ENCODE results near the gene CNKSR3.

CNKSR3 gene

DNA sequence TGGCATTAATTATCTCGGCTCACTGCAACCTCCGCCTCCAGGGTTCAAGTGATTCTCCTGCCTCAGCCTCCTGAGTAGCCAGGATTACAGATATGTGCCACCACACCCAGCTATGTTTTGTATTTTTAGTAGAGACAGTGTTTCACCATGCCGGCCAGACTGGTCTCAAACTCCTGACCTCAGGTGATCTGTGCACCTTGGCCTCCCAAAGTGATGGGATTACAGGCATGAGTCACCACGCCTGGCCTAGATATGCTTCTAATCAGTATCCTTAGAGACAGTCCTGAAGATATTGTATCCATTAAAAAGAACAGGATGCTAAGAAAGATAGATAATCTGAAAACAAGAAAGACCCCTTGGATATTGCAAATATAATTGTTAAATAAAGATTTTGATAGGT, 150.8 kb downstream of the CNKSR3 start:
- no peak for DNase-seq (ENCODE audit: low read depth)
- no peak for TF ChIP-seq CTCF (IDR thresholded peaks at IDR 0.05; ENCODE audit: insufficient read depth, low read depth, low read length, missing control alignments)
- no peak overlapping the region for H3K4me3 ChIP-seq (ENCODE audit: low read length)

DNA sequence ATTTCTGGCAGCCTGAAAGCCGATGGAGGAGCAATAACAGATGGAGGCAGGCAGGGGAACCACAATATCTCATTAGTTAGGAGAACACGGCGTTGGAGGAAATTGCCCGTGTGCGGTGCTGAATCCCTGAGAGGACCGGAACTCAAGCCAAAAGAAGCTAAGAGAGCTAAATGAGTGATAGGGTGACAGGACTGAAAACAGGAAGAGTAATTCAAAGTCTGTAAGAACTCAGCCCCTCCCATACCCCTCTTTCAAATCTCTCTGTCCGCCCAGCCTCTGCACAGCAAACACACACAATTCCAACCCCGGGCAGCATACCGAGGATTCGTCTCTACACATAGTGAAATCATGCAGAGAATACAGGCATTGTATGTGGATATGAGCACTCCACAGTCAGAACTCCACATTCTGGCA, 151.3 kb downstream of the CNKSR3 start:
- H3K4me3 ChIP-seq (ENCODE audit: low read length), result no peak overlapping the region
- no peak for TF ChIP-seq CTCF (IDR thresholded peaks at IDR 0.05; ENCODE audit: insufficient read depth, low read depth, low read length, missing control alignments)
- DNase-seq (ENCODE audit: low read depth), result no peak

DNA sequence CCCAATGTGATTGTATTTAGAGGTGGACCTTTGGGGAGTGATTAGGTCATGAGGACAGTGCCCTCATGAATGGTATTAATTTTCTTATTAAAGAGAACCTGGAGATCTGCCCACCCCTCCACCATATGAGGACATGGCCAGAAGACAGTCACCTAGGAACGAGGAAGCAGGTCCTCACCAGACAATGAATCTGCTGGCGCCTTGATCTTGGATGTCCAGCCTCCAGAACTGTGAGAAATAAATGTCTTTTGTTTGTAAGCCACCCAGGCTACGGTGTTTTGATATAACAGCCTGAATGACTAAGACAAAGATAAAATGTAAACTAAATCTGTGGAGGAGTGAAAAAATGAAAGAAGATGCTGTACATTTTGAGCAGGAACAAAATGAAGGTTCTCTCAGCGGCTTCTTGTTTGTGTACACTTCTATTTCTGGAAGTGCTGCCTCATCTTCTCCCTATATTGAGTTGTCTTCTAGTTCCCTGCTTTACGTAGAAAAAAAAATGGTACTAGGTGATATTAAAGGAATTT, 152.4 kb downstream of the CNKSR3 start:
- TF ChIP-seq CTCF (IDR thresholded peaks at IDR 0.05; ENCODE audit: insufficient read depth, low read depth, low read length, missing control alignments), result no peak
- no peak for DNase-seq (ENCODE audit: low read depth)
- H3K4me3 ChIP-seq (ENCODE audit: low read length), result no peak overlapping the region

DNA sequence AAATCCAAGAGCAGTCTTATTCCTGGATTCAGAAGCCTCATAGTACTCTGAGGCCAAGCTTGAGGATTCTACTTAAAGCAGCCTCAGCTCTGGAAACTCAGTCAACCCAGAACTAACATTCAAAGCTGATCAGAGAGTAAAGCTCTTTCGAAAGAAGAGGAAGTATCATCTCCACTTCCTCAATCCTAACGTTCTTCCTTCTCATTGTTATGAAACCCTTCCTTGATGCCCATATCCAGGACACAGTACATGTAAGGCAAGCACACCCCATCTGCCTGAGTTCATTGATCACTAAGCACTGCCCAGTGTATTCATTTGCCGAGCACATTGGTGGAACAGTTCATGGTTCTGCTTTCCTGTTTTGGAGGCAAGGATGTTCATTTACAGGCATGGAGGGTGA, 153.8 kb downstream of the CNKSR3 start, which contains the start of gene IPCEF1:
TSS of gene IPCEF1 (minus strand) at position 114 of the 400 bp plus-strand sequence. CDS start 90,856 bp downstream, outside the sequence.
- no peak for DNase-seq (ENCODE audit: low read depth)
- no peak for TF ChIP-seq CTCF (IDR thresholded peaks at IDR 0.05; ENCODE audit: insufficient read depth, low read depth, low read length, missing control alignments)
- no peak within 1 kb of the TSS for H3K4me3 ChIP-seq (ENCODE audit: low read length)

DNA sequence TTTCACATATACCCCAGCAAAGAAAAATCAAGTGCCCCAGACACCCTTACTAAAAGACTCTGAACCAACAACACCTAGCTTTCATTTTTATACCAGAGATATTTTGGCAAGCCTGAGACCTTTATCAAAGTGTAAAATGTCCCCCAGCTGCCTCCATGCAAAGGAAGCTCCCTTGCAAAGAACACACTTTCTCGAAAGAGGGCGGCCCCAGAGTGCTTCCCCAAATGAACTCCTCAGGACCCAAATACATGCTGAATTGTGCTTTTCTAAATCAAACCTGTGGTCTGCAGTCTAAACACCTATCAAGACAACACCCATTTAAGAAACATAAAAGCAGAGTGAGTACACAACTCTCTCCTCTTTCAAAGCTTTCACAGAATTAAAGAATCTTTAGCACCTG, 154.4 kb downstream of the CNKSR3 start:
- DNase-seq (ENCODE audit: low read depth), result no peak
- no peak overlapping the region for H3K4me3 ChIP-seq (ENCODE audit: low read length)
- no peak for TF ChIP-seq CTCF (IDR thresholded peaks at IDR 0.05; ENCODE audit: insufficient read depth, low read depth, low read length, missing control alignments)

- no peak overlapping the region for H3K4me3 ChIP-seq (ENCODE audit: low read length)
- DNase-seq (ENCODE audit: low read depth), result no peak
- no peak for TF ChIP-seq CTCF (IDR thresholded peaks at IDR 0.05; ENCODE audit: insufficient read depth, low read depth, low read length, missing control alignments)
Measured at GRCh38 chr6:154354265-154354777, 156.2 kb downstream of the CNKSR3 start.

DNA sequence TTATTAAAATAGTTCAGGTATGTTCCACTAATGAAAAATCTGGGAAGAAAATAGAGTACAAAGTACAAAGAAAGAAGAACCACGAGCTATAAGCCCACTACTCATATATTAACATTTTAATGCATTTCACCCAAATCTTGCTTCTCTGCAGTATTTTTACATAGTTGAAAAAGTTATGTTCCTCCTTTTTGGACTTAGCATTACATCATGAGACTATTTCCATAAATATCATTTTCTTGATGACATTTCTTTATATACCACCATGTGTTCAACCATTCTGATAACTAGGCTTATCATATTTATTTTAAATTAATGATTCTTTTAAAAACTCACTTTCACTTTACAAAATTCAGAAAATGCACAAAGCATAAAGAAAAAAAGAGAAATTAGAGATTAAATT, 156.9 kb downstream of the CNKSR3 start:
- TF ChIP-seq CTCF (IDR thresholded peaks at IDR 0.05; ENCODE audit: insufficient read depth, low read depth, low read length, missing control alignments), result no peak
- no peak overlapping the region for H3K4me3 ChIP-seq (ENCODE audit: low read length)
- DNase-seq (ENCODE audit: low read depth), result no peak

Data from epithelial cell of esophagus (primary cell).